ENCODE data around the gene TTC21B.

TTC21B gene

DNA sequence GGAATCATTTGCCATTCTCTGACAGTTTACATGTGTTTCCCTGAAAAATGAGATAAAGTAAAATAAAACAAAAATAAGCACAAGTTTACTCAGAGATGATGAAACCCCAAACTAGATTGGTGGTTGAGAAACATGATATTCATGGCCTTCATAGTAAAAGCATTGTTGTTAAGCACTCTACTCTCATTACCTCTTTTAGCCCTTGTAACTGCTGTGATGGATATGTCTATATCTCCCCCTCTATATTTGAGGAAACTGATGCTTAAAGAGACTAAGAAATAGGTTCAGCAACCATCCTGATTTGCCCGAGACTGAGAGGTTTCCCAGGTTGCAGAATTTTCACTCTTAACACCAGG is 125.7 kb downstream of the TTC21B start:
- TF ChIP-seq, protein P1, sequence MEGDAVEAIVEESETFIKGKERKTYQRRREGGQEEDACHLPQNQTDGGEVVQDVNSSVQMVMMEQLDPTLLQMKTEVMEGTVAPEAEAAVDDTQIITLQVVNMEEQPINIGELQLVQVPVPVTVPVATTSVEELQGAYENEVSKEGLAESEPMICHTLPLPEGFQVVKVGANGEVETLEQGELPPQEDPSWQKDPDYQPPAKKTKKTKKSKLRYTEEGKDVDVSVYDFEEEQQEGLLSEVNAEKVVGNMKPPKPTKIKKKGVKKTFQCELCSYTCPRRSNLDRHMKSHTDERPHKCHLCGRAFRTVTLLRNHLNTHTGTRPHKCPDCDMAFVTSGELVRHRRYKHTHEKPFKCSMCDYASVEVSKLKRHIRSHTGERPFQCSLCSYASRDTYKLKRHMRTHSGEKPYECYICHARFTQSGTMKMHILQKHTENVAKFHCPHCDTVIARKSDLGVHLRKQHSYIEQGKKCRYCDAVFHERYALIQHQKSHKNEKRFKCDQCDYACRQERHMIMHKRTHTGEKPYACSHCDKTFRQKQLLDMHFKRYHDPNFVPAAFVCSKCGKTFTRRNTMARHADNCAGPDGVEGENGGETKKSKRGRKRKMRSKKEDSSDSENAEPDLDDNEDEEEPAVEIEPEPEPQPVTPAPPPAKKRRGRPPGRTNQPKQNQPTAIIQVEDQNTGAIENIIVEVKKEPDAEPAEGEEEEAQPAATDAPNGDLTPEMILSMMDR (IDR thresholded peaks at IDR 0.05; ENCODE audit: insufficient read depth, missing control alignments), result no peak
- FAIRE-seq, result no peak
- no peak for DNase-seq (ENCODE audit: insufficient read length, low spot score)

GRCh38 chr2:165827016-165827920 is 126.3 kb downstream of the TTC21B start:
- no peak for DNase-seq (ENCODE audit: insufficient read length, low spot score)
- TF ChIP-seq, protein P1 (IDR thresholded peaks at IDR 0.05; ENCODE audit: insufficient read depth, missing control alignments), result no peak
- no peak for FAIRE-seq

- DNase-seq (ENCODE audit: insufficient read length, low spot score) (no peak), FAIRE-seq (no peak)
- TF ChIP-seq, protein P1 (IDR thresholded peaks at IDR 0.05; ENCODE audit: insufficient read depth, missing control alignments), result no peak
Observed at GRCh38 chr2:165825041-165825440, 128.5 kb downstream of the TTC21B start.
